BJ (cell line): ENCODE measurements around the gene MATN4. TPM values are rescaled to one million over a fixed set of nuclear protein-coding genes. Genes with fewer than 3 reads are reported as not detected.

ENCODE experiments used
- CTCF ChIA-PET: fragments of 350-600 bp; formaldehyde crosslinking; extraction: SDS; loops from one replicate; lab custom pipeline; 2021; ENCODE audit warnings: antibody characterized with exemption, inconsistent platforms; lab: Yijun Ruan, JAX
- POLR2A ChIA-PET: fragments of 300-600 bp; sonication (Branson Sonifier 250); formaldehyde crosslinking; extraction: SDS; loops from one replicate; lab custom pipeline; 2021; ENCODE audit warnings: antibody characterized with exemption; lab: Charles Lee
- DNase-seq: peaks from one replicate; pipeline ENCODE4 v3.0.0-alpha.2; 2011; ENCODE audit warnings: low read depth
- H3K27me3 ChIP-seq: 2 replicates; pipeline ENCODE4 v1.6.0; 2011; ENCODE audit warnings: low read length; ENCODE audit not compliant: control insufficient read depth, insufficient read depth
- H3K36me3 ChIP-seq: 2 replicates; pipeline ENCODE4 v1.5.1; 2011; ENCODE audit warnings: low read length; ENCODE audit not compliant: control insufficient read depth, insufficient read depth
- H3K4me3 ChIP-seq: 2 replicates; pipeline ENCODE4 v1.5.1; 2011; ENCODE audit warnings: low read depth, mild to moderate bottlenecking, control low read depth, low read length
- CTCF ChIP-seq: IDR thresholded peaks from 2 replicates; pipeline ENCODE4 v1.5.1; 2011; ENCODE audit warnings: low read depth, mild to moderate bottlenecking, control low read depth, inconsistent platforms, low read length, moderate library complexity; ENCODE audit not compliant: insufficient read depth
- polyA plus RNA-seq: library from polyadenylated mRNA; depleted of rRNA; stranded (reverse); fragments of >200 nt; gene quantifications from 2 replicates; pipeline ENCODE4 v1.2.3, GENCODE V29; 2011

The MATN4 gene
- polyA plus RNA-seq, 1 experiment, result 0.06 TPM

GRCh38 chr20:45303586-45304463 lies 4.3 kb downstream of the MATN4 start:
- DNase-seq, result no peak
- Histone ChIP-seq H3K27me3 (peaks cover 7% of the 10 kb centered on the region; the same call in 1 of the 2 replicates), H3K36me3 (no peaks in the 10 kb centered on the region), H3K4me3 (no peak overlapping the region)
- ChIA-PET CTCF (interaction anchor here (0.6 to 5.9 kb wide), 3 partner anchors 11 to 723 kb away, joined by 3 to 75 read pairs (median 7); no protein-coding TSS in a partner anchor), POLR2A (no interaction called here)
- no peak for TF ChIP-seq CTCF

- Histone ChIP-seq H3K36me3 (no peaks in the 10 kb centered on the region), H3K4me3 (no peak overlapping the region), H3K27me3 (peaks cover 4% of the 10 kb centered on the region; the same call in 1 of the 2 replicates)
- POLR2A ChIA-PET, result no interaction called here
- DNase-seq, result no peak
- no peak for TF ChIP-seq CTCF
- CTCF ChIA-PET, result interaction anchor here (1.3 to 5.9 kb wide), 5 partner anchors 8 to 135 kb away, joined by 3 to 75 read pairs (median 4); no protein-coding TSS in a partner anchor
Measured at GRCh38 chr20:45301824-45302271, 6.3 kb downstream of the MATN4 start.

GRCh38 chr20:45300961-45301360 lies 7.1 kb downstream of the MATN4 start:
- no peak for DNase-seq
- CTCF ChIA-PET, result interaction anchor here (1.0 to 5.9 kb wide), 7 partner anchors 8 to 205 kb away, joined by 3 to 75 read pairs (median 4); no protein-coding TSS in a partner anchor
- TF ChIP-seq CTCF, result peak; percentile 40; the same call in 1 of the 2 replicates
- H3K4me3 ChIP-seq, result no peak overlapping the region
- no peaks in the 10 kb centered on the region for H3K36me3 ChIP-seq
- POLR2A ChIA-PET, result no interaction called here
- peaks cover 3% of the 10 kb centered on the region; the same call in 1 of the 2 replicates for H3K27me3 ChIP-seq

GRCh38 chr20:45299786-45300185 lies 8.3 kb downstream of the MATN4 start:
- no peak overlapping the region for H3K4me3 ChIP-seq
- TF ChIP-seq CTCF, result no peak
- no peak for DNase-seq
- ChIA-PET CTCF (interaction anchor here (1.7 to 8.9 kb wide), 3 partner anchors 13 to 137 kb away, joined by 5 to 43 read pairs (median 10); no protein-coding TSS in a partner anchor), POLR2A (no interaction called here)
- H3K27me3 ChIP-seq, result peaks cover under 1% of the 10 kb centered on the region; the same call in 1 of the 2 replicates
- no peaks in the 10 kb centered on the region for H3K36me3 ChIP-seq
